ENCODE data around the gene ADGRF4. TPM values are rescaled to one million over a fixed set of nuclear protein-coding genes. Genes with fewer than 3 reads are reported as not detected.

The ADGRF4 gene
- total and polyA plus RNA-seq, 2 of the 8 experiments (the other 6 are each of a cell fraction or from before 2014, with no cell fraction given), result 0.02 TPM; not detected in 1

DNA sequence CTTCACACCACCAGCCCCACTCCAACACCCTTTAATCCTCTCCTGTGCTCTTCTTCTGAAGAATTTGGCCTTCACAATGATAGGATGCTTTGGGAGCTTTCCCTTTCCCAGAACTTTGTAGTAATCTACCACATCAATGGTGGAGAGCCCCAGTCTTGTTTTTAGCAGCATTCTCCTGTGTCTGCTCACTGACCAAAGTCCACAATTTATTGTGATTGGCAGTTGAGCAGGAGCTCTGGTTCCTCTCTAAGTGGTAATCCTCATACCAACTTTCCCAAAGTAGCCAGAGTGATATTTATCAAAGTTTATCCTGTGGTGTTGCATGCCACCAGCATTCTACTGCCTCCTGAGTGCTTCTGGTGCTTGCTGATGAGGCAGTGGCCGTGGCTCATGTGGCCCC, 54.4 kb downstream of the ADGRF4 start:
- H3K79me1 ChIP-seq (ENCODE audit: low read depth, low read length), result no peaks in the 10 kb centered on the region
- no peak overlapping the region for H3K27ac ChIP-seq (ENCODE audit: low read depth, low read length)
- no peaks in the 10 kb centered on the region for H3K4me1 ChIP-seq (replicated peaks in 1 of 4; ENCODE audit: control insufficient read depth in 3 of 4, insufficient read depth in 4 of 4, low read length in 3 of 4)
- H3K4me2 ChIP-seq (ENCODE audit: insufficient read depth in 1 of 2, low read depth in 2 of 2, low read length in 2 of 2), result no peak overlapping the region
- no peak overlapping the region for H4K8ac ChIP-seq (ENCODE audit: extremely low read depth, insufficient read depth, low read length)
- H2BK120ac ChIP-seq (replicated peaks; ENCODE audit: low read depth, low read length), result no peak overlapping the region
- ChIA-PET CTCF (ENCODE audit: partially characterized antibody) (no interaction called here), POLR2A (ENCODE audit: partially characterized antibody) (no interaction called here)
- no peak overlapping the region for H2AFZ ChIP-seq (ENCODE audit: low read length)
- no peak overlapping the region for H2BK15ac ChIP-seq (ENCODE audit: low read length)
- no peak overlapping the region for H2BK5ac ChIP-seq (ENCODE audit: low read depth, low read length)
- no peaks in the 10 kb centered on the region for H4K20me1 ChIP-seq (replicated peaks in 1 of 2; ENCODE audit: control insufficient read depth in 1 of 2, insufficient read depth in 2 of 2, low read length in 2 of 2)
- H3K36me3 ChIP-seq (ENCODE audit: control insufficient read depth in 2 of 4, insufficient read depth in 4 of 4, low read length in 3 of 4), result no peaks in the 10 kb centered on the region
- no peak overlapping the region for H4K5ac ChIP-seq (ENCODE audit: insufficient read length, low read depth, low read length)
- H2BK12ac ChIP-seq (ENCODE audit: low read depth, low read length), result no peak overlapping the region
- H3K4me3 ChIP-seq (ENCODE audit: extremely low read depth in 1 of 4, insufficient read depth in 2 of 4, low read depth in 3 of 4, low read length in 4 of 4), result no peak overlapping the region
- FAIRE-seq (no peak), DNase-seq (ENCODE audit: low read depth in 1 of 2, low spot score in 2 of 2) (no peak)
- H3K18ac ChIP-seq (ENCODE audit: extremely low read depth, low read length), result no peak overlapping the region
- H3K27me3 ChIP-seq (replicated peaks in 1 of 4; ENCODE audit: control insufficient read depth in 3 of 4, extremely low read depth in 1 of 4, insufficient read depth in 3 of 4, low read length in 3 of 4), result no peaks in the 10 kb centered on the region
- no peak overlapping the region for H3K9ac ChIP-seq (replicated peaks in 1 of 4; ENCODE audit: extremely low read depth in 1 of 4, low read depth in 3 of 4, low read length in 3 of 4)
- no peak overlapping the region for H3K56ac ChIP-seq (replicated peaks; ENCODE audit: insufficient read length, low read depth, low read length)
- WGBS, 2 experiments (ENCODE audit: extremely low coverage in 1 of 2, insufficient coverage in 1 of 2, insufficient read length in 1 of 2, insufficient replicate concordance in 2 of 2, low coverage in 1 of 2, low lambda C conversion rate in 2 of 2, missing lambda C conversion rate in 1 of 2), result 88% methylated on average over 1 of the region's 1 CpG; no CpG with 5 or more reads in 1 of the 2 experiments
- H2AK5ac ChIP-seq (ENCODE audit: low read depth, low read length), result no peak overlapping the region
- no peak overlapping the region for H2BK20ac ChIP-seq (ENCODE audit: low read length)
- no peak overlapping the region for H3K14ac ChIP-seq (ENCODE audit: insufficient read length)
- H4K91ac ChIP-seq (replicated peaks; ENCODE audit: insufficient read length, low read length), result no peak overlapping the region
- H3K23ac ChIP-seq (ENCODE audit: insufficient read length), result no peak overlapping the region
- no peaks in the 10 kb centered on the region for H3K79me2 ChIP-seq (ENCODE audit: control insufficient read depth in 1 of 2, insufficient read depth in 2 of 2, low read length in 2 of 2)
- H3K9me3 ChIP-seq (ENCODE audit: insufficient read depth in 2 of 2, low read depth in 1 of 2, low read length in 1 of 2), result no peaks in the 10 kb centered on the region
- no peak overlapping the region for H3K4ac ChIP-seq (replicated peaks; ENCODE audit: insufficient read length, low read depth, low read length)
- no peaks in the 10 kb centered on the region for H3K23me2 ChIP-seq (ENCODE audit: low read depth, low read length)
- TF ChIP-seq BRCA1 (IDR thresholded peaks at IDR 0.05; ENCODE audit: low read depth, low read length), result no peak
- no peak for TF ChIP-seq SIRT6 (IDR thresholded peaks at IDR 0.05; ENCODE audit: low read length)
- no peak for TF ChIP-seq CBX8 (IDR thresholded peaks at IDR 0.05; ENCODE audit: borderline replicate concordance, low read depth, low read length)
- no peak for TF ChIP-seq CTBP2 (IDR thresholded peaks at IDR 0.05; ENCODE audit: borderline replicate concordance, insufficient read depth, insufficient read length, low read length)
- no peak for TF ChIP-seq SAP30 (IDR thresholded peaks at IDR 0.05; ENCODE audit: insufficient read depth, insufficient replicate concordance, low read length)

All from H1 (cell line).